Measurements from ENCODE around the gene CPNE8.

Gene CPNE8

DNA sequence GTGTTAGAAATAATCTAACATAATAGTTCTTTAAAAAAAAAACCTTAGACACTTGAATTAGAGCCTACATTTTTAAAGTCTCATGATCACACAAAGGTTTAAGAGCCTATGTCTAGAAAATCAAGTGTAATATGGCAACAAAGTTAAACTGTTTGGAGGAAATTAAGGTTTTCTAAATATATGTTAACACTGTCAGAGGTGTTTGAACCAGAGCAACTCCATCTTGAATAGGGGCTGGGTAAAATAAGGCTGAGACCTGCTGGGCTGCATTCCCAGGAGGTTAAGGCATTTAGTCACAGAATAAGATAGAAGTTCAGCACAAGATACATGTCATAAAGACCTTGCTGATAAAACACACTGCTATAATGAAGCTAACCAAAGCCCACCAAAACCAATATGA is 12.4 kb downstream of the CPNE8 start:
- no peak for DNase-seq

GRCh38 chr12:38892087-38892786 is 13.2 kb downstream of the CPNE8 start:
- DNase-seq = no peak

- no peak for DNase-seq
Observed at GRCh38 chr12:38890102-38890855, 15.1 kb downstream of the CPNE8 start.

DNA sequence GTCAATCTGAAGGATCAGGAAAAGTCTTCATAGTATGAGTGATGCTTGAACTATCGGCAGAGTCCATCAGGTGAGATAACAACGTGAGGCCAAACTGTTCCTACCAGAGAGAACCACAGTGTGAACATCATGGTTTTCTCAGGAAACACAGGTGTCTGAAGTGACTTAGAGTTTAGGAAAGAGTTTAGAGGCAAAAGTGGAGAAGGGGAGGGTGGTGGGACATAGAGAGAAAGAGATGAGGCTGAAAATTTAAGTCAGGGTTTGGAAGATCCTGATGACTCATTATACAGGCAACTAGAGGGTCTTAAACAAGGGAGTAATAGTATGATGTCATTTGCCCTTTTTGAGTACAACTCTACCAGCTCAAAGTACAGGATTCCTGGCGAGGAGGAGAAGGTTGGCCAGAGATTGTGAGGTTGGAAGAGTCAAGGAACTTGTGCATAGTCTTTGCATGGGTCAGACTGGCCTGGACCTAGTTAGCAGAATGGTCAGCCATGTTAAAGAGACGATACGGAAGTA is 16.0 kb downstream of the CPNE8 start:
- no peak for DNase-seq

GRCh38 chr12:38887770-38888169 is 17.6 kb downstream of the CPNE8 start:
- no peak for DNase-seq

GRCh38 chr12:38886931-38887330 is 18.5 kb downstream of the CPNE8 start:
- no peak for DNase-seq

DNA sequence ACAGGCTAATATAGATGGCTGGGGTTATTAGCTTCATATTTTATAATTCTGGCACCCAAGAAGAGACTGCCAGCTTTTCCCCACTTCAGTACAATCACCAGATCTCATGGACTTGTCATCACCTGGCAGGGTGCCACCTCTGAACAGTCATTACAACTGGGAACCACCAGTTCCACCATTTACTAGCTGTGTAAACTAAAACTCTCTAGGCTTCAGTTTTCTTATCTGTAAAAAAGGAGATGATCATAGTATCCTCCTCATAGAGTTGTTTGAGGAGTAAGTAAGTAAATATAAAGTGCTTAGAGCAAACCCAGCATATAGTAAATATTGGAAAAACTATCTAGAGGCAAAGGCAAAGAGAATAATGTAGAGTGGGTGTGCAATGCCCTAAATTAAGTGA is 19.3 kb downstream of the CPNE8 start:
- DNase-seq = peak; percentile 61

DNA sequence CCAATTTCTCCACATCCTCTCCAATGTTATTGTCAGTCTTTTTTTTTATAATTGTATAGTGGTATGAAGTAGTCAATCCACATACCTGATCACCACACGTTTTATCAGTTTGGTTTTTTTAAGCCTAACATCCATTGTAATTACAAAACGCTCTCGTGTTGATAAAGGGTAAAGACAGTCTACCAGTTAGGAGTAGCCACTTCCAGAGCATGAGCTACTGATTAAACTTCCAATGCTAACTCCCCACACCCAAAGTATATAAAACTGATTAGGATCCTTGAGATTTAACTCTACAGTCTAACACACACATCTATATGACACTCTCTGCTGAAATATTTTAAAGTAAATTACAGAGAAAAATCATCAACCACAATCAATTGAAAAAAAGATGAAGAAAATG is 20.7 kb downstream of the CPNE8 start:
- DNase-seq = no peak

GRCh38 chr12:38883629-38884134 is 21.7 kb downstream of the CPNE8 start:
- no peak for DNase-seq

DNA sequence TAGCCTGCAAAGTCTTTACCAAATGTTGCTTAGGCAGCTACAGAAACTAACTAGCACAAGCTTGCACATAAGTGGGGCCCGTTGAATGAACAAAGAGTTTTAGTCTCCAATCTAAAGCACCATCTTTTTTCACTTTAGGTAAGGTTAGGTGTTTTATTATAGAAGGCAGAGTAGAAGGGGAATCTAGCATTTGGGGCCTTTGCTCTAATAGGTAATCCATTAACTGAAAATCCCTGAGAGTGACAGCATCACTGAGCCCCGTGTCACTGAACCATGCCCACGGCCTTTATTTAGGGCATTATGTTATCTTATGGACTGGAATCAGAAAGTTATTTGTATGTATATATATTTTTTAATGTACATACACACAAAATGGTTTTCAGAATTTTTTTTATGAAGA is 25.1 kb downstream of the CPNE8 start:
- no peak for DNase-seq

- no peak for DNase-seq
Observed at GRCh38 chr12:38878986-38879385, 26.4 kb downstream of the CPNE8 start.

- no peak for DNase-seq
Observed at GRCh38 chr12:38878333-38878705, 27.1 kb downstream of the CPNE8 start.

DNA sequence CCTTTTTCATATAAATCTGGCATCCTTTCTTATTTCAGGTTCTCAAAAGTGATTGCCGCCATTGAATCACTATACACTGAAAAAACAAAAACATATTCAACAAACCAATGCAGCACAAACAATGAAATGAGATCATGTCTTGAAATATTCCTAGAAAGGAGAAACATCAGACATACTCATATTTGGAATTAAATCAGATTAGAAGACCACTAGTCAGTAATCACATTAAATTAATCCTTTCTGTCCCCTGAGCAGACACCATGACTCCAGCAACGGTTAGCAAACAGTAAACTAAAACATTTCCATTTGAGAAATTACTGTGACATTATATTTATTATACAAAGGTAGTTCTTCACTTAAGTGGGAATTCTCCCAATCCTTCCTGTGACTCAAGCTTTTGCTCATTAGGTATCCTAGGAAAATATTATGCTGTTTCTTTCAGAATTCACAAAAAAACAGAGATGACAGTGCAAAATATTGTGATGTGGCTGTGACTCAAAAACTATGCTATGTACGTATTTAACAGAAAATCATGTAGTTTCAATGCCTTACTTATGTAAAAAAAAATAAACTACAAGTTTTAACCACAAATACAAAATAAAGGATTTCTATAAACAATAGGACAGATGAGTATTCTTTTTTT is 29.7 kb downstream of the CPNE8 start:
- no peak for DNase-seq

GRCh38 chr12:38872561-38872960 is 32.8 kb downstream of the CPNE8 start:
- no peak for DNase-seq

DNA sequence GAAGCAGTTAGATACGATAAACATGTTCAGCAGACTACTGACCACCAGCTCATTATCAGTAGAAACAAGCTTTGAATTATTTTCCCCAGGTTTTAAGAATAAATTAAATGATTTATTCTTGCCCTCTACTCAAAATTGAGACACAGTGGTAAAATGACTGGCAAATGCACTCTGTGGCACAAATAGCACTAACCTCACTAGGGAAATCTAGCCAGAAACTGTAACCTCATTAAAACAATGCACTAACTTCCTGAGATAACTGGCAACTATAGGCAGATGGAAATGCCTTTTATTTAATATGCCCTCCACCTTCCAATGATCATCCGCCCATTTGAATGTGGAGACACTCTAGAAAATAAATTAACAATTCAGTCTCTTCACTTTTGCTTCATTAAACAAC is 33.2 kb downstream of the CPNE8 start:
- peak; percentile 23 for DNase-seq

DNA sequence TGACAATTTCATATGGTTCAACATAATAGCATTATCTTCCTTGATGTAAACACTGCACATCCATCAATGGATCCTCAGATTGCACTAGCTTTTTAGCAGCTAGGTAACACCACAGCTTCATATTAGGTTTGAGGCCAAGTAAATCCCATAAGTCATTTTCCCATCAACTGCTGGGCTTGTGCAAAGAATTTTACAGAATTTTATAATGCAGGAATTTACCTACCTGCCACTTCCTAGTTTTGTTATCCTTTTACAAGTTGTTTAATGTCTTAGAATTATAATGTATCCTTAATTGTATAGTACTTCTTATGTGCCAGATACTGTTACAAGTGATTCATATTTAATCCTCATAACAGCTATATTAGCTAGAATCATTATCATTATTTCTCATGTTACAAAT is 36.4 kb downstream of the CPNE8 start:
- DNase-seq = no peak

GRCh38 chr12:38850461-38850860 is 54.9 kb downstream of the CPNE8 start:
- no peak for DNase-seq

GRCh38 chr12:38847247-38847646 is 58.1 kb downstream of the CPNE8 start:
- DNase-seq = no peak

- DNase-seq = no peak
Observed at GRCh38 chr12:38844267-38844666, 61.1 kb downstream of the CPNE8 start.

DNA sequence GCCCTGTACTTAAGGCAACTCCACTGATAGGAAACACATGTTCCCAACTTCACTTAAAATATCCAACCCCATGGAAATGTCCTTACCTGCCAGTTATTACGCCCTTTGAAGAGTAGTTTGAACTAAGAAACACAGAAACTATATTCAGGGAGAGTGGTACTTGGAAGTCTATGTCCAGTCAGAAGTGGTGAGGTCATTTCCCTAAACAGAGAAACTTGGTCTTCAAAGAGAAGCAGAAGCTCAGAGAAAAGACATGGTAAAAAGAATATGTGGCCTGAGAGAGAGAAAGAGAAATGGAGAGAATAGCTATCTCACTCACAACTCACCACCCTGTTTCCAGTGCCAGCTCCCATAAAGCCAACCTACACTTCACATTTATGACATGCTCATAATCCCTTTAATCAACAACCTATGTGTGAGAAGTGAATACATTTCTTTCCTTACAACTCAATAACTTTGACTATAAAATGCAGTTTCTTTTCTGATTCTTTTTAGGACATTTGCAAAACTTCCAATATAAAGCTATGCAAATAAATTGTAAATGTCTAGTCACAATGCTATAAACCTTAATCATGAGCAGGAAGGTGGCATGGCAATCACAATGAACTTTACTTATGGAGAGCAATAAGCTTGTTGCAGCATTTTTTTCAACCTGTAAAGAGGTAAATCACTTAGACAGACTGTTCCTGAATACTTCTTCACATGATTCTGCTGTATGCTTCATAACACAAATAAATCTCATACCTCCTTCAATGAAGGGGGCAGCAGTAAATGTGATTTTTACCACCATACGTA is 67.1 kb downstream of the CPNE8 start:
- DNase-seq = no peak

GRCh38 chr12:38831715-38832114 is 73.7 kb downstream of the CPNE8 start:
- no peak for DNase-seq

GRCh38 chr12:38825006-38825405 is 80.4 kb downstream of the CPNE8 start:
- DNase-seq = peak; percentile 50

GRCh38 chr12:38823738-38824137 is 81.7 kb downstream of the CPNE8 start:
- no peak for DNase-seq
